GM18520 (cell line): Measurements from ENCODE around the gene PHACTR2.

Experiments used
- ATAC-seq: cut with Tn5 transposase; IDR thresholded peaks from one replicate; pipeline ENCODE4 v1.9.1; 2021; ENCODE audit not compliant: unreplicated experiment

The PHACTR2 gene

GRCh38 chr6:143674483-143675381, 3.0 kb upstream of the PHACTR2 start:
- ATAC-seq, result no peak

GRCh38 chr6:143675382-143675900, 2.3 kb upstream of the PHACTR2 start:
- ATAC-seq, result no peak

GRCh38 chr6:143675946-143676345, 1.8 kb upstream of the PHACTR2 start:
- no peak for ATAC-seq

- no peak for ATAC-seq
Measured at GRCh38 chr6:143676437-143677045, 1.2 kb upstream of the PHACTR2 start.

GRCh38 chr6:143677577-143677890, 231 bp upstream of the PHACTR2 start:
- ATAC-seq, result no peak

GRCh38 chr6:143679041-143679440, 1.3 kb downstream of the PHACTR2 start:
- no peak for ATAC-seq

- ATAC-seq, result no peak
Measured at GRCh38 chr6:143680141-143680540, 2.4 kb downstream of the PHACTR2 start.

- ATAC-seq, result no peak
Measured at GRCh38 chr6:143682805-143683204, 5.0 kb downstream of the PHACTR2 start.

GRCh38 chr6:143684486-143684885, 6.7 kb downstream of the PHACTR2 start:
- ATAC-seq, result no peak

GRCh38 chr6:143685653-143686052, 7.9 kb downstream of the PHACTR2 start:
- no peak for ATAC-seq

- no peak for ATAC-seq
Measured at GRCh38 chr6:143687591-143687990, 9.8 kb downstream of the PHACTR2 start.

- ATAC-seq, result no peak
Measured at GRCh38 chr6:143688681-143689080, 10.9 kb downstream of the PHACTR2 start.

GRCh38 chr6:143689852-143690251, 12.1 kb downstream of the PHACTR2 start:
- ATAC-seq, result no peak

GRCh38 chr6:143691155-143691554, 13.4 kb downstream of the PHACTR2 start:
- no peak for ATAC-seq

- no peak for ATAC-seq
Measured at GRCh38 chr6:143691900-143692636, 14.3 kb downstream of the PHACTR2 start.

GRCh38 chr6:143692696-143693095, 14.9 kb downstream of the PHACTR2 start:
- no peak for ATAC-seq

- ATAC-seq, result no peak
Measured at GRCh38 chr6:143694013-143694412, 16.2 kb downstream of the PHACTR2 start.

GRCh38 chr6:143694560-143694959, 16.8 kb downstream of the PHACTR2 start:
- ATAC-seq, result no peak

- no peak for ATAC-seq
Measured at GRCh38 chr6:143695130-143695968, 17.6 kb downstream of the PHACTR2 start.

GRCh38 chr6:143695969-143696663, 18.4 kb downstream of the PHACTR2 start:
- no peak for ATAC-seq
